Naive thymus-derived CD4-positive, alpha-beta T cell (primary cell): ENCODE results near the gene TCF7L1. TPM values are rescaled to one million over a fixed set of nuclear protein-coding genes. Genes with fewer than 3 reads are reported as not detected.
A peak's percentile ranks its signal among the peaks of the same experiment; 100 is the strongest.

Experiments used
- ATAC-seq: fragments of 150-1000 bp; cut with Tn5 transposase; 2 replicates; pipeline ENCODE4 v1.10.0; 2021; ENCODE audit warnings: mild to moderate bottlenecking, moderate library complexity
- CTCF ChIA-PET: fragments of 350-600 bp; sonication (Branson Sonifier 250); formaldehyde crosslinking; loops from one replicate; lab custom pipeline; 2021; ENCODE audit warnings: antibody characterized with exemption; lab: Charles Lee
- POLR2A ChIA-PET: fragments of 350-600 bp; sonication (Branson Sonifier 250); formaldehyde crosslinking; loops from one replicate; lab custom pipeline; 2021; ENCODE audit warnings: antibody characterized with exemption, inconsistent platforms; lab: Charles Lee
- DNase-seq, 9 donors: peaks; one replicate each; pipeline versions ENCODE4 v3.0.0 to v3.0.0-alpha.2; 2020 to 2022; ENCODE audit warnings: mixed read lengths in 1 of 9
- H3K27ac ChIP-seq: one replicate; pipeline ENCODE4 v1.7.0; 2013; ENCODE audit warnings: mild to moderate bottlenecking, low read depth, low read length, moderate library complexity
- H3K27me3 ChIP-seq, 2 donors: one replicate each; pipeline ENCODE4 v1.7.0; 2013; ENCODE audit warnings: low read length in 2 of 2, mild to moderate bottlenecking in 2 of 2, moderate library complexity in 2 of 2; ENCODE audit not compliant: control insufficient read depth in 2 of 2, insufficient read depth in 2 of 2
- H3K36me3 ChIP-seq, 3 experiments: 1 replicate in 2 of 3; 2 replicates in 1 of 3; pipeline ENCODE4 v1.7.0; 2013; ENCODE audit warnings: low read length in 3 of 3, mild to moderate bottlenecking in 3 of 3, moderate library complexity in 1 of 3; ENCODE audit not compliant: insufficient read depth in 3 of 3, control insufficient read depth in 2 of 3
- H3K4me1 ChIP-seq, 2 donors: one replicate each; pipeline ENCODE4 v1.7.0; 2013; ENCODE audit warnings: low read length in 2 of 2, mild to moderate bottlenecking in 2 of 2, moderate library complexity in 1 of 2; ENCODE audit not compliant: control insufficient read depth in 2 of 2, insufficient read depth in 2 of 2
- H3K4me3 ChIP-seq: 2 replicates; pipeline ENCODE4 v1.7.0; 2013; ENCODE audit warnings: mild to moderate bottlenecking, low read length
- H3K9me3 ChIP-seq, 3 experiments: 1 replicate in 2 of 3; 2 replicates in 1 of 3; pipeline ENCODE4 v1.7.0; 2013; ENCODE audit warnings: low read length in 3 of 3; ENCODE audit not compliant: control insufficient read depth in 2 of 3
- H3K27ac Mint-ChIP-seq, 9 donors: one replicate each; pipeline ENCODE4 v1.8.0; 2020 to 2022; ENCODE audit warnings: mixed read lengths in 9 of 9, mild to moderate bottlenecking in 8 of 9, moderate library complexity in 5 of 9, inconsistent platforms in 2 of 9
- H3K27me3 Mint-ChIP-seq, 5 donors: one replicate each; pipeline ENCODE4 v1.8.0; 2021 to 2022; ENCODE audit warnings: mixed read lengths in 5 of 5, mild to moderate bottlenecking in 1 of 5
- H3K36me3 Mint-ChIP-seq, 5 donors: one replicate each; pipeline ENCODE4 v1.8.0; 2020 to 2022; ENCODE audit warnings: mixed read lengths in 5 of 5, mild to moderate bottlenecking in 3 of 5, inconsistent platforms in 1 of 5
- H3K4me1 Mint-ChIP-seq, 7 donors: one replicate each; pipeline ENCODE4 v1.8.0; 2020 to 2022; ENCODE audit warnings: mixed read lengths in 7 of 7, mild to moderate bottlenecking in 3 of 7, inconsistent platforms in 1 of 7
- H3K4me3 Mint-ChIP-seq, 10 donors: one replicate each; pipeline ENCODE4 v1.8.0; 2020 to 2022; ENCODE audit warnings: mild to moderate bottlenecking in 10 of 10, mixed read lengths in 10 of 10, moderate library complexity in 6 of 10, inconsistent platforms in 2 of 10
- H3K9me3 Mint-ChIP-seq, 11 donors: one replicate each; pipeline ENCODE4 v1.8.0; 2020 to 2022; ENCODE audit warnings: mixed read lengths in 11 of 11, mild to moderate bottlenecking in 4 of 11, inconsistent platforms in 1 of 11, moderate library complexity in 1 of 11
- intact Hi-C, 2 donors: fragments of 100-400 bp; cut with micrococcal nuclease; formaldehyde crosslinking; loops; one replicate each; pipeline ENCODE4 v1.15.1; 2023
- polyA plus RNA-seq, 2 donors: library from polyadenylated mRNA; unstranded; fragments of 300-500 nt; fragmentation: Illumina TruSeq; gene quantifications; one replicate each; pipeline ENCODE4 v1.2.3, GENCODE V29; 2021
- total RNA-seq, 6 experiments: library from RNA in 5 of 6; stranded (reverse) in 5 of 6; gene quantifications; 1 replicate in 5 of 6; 2 replicates in 1 of 6; pipeline ENCODE4 v1.2.3 and lab custom pipeline; 2021 to 2026

The TCF7L1 gene
- total and polyA plus RNA-seq, 7 experiments from 2014 or later: 0.08 to 0.16 TPM; not detected in 5

DNA sequence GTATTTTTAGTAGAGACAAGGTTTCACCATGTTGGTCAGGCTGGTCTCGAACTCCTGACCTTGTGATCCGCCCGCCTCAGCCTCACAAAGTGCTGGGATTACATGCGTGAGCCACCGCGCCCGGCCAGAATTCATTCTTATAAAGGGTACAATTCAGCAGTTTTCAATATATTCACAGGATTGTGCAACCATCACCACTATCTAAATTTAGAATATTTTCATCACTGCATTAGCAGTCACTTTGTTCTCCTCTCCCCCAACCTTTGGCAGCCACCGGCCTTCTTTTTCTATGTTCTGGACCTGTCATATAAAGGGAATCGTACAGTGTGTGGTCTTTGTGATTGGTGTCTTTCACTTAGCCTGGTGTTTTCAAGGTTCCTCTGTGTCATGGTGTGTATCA lies 40.7 kb downstream of the TCF7L1 start:
- POLR2A ChIA-PET: no interaction called here
- no peak overlapping the region for H3K4me3 Mint-ChIP-seq
- H3K27ac ChIP-seq: no peak overlapping the region
- no peaks in the 10 kb centered on the region for H3K36me3 Mint-ChIP-seq
- intact Hi-C loops: no loop called here
- no peak for DNase-seq
- H3K27me3 Mint-ChIP-seq: peaks cover 0 to 11% (median 0%) of the 10 kb centered on the region in 5 donors
- no peak for ATAC-seq
- peaks cover 0 to 3% (median 0%) of the 10 kb centered on the region in 11 donors for H3K9me3 Mint-ChIP-seq
- no peaks in the 10 kb centered on the region for H3K4me1 ChIP-seq
- H3K27me3 ChIP-seq: no peaks in the 10 kb centered on the region
- CTCF ChIA-PET: no interaction called here
- peaks cover 0 to 7% (median 0%) of the 10 kb centered on the region in 7 donors for H3K4me1 Mint-ChIP-seq
- H3K36me3 ChIP-seq: no peaks in the 10 kb centered on the region
- H3K27ac Mint-ChIP-seq: no peak overlapping the region
- no peak overlapping the region for H3K4me3 ChIP-seq
- H3K9me3 ChIP-seq: no peaks in the 10 kb centered on the region

DNA sequence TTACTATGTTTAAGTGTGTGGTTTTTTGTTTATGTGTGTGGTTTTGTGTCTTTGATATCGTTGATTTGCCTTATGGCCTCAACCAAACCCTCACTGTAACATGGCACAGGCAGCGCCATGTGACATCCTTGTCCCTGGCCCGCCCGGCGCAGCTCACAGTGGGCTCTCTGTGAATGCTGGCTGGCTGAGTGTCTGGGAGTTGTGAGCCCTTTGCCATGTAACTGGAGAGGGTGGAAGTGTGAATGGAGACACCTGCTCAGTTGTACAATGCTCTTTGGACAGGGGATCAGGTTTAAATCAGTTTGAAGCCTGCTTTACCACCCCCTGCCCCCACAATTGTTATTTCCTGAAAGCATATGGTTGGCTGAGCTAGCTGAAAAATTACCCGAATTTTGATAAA lies 41.8 kb downstream of the TCF7L1 start:
- peaks cover 0 to 3% (median 0%) of the 10 kb centered on the region in 11 donors for H3K9me3 Mint-ChIP-seq
- H3K4me3 Mint-ChIP-seq: no peak overlapping the region
- no peak for DNase-seq
- intact Hi-C loops: no loop called here
- Histone ChIP-seq H3K27me3 (no peaks in the 10 kb centered on the region), H3K36me3 (no peaks in the 10 kb centered on the region), H3K27ac (no peak overlapping the region), H3K9me3 (no peaks in the 10 kb centered on the region), H3K4me1 (no peaks in the 10 kb centered on the region), H3K4me3 (no peak overlapping the region)
- CTCF ChIA-PET: no interaction called here
- no peak overlapping the region for H3K27ac Mint-ChIP-seq
- H3K36me3 Mint-ChIP-seq: no peaks in the 10 kb centered on the region
- H3K27me3 Mint-ChIP-seq: peaks cover 0 to 11% (median 0%) of the 10 kb centered on the region in 5 donors
- POLR2A ChIA-PET: no interaction called here
- no peak for ATAC-seq
- peaks cover 0 to 7% (median 0%) of the 10 kb centered on the region in 7 donors for H3K4me1 Mint-ChIP-seq

DNA sequence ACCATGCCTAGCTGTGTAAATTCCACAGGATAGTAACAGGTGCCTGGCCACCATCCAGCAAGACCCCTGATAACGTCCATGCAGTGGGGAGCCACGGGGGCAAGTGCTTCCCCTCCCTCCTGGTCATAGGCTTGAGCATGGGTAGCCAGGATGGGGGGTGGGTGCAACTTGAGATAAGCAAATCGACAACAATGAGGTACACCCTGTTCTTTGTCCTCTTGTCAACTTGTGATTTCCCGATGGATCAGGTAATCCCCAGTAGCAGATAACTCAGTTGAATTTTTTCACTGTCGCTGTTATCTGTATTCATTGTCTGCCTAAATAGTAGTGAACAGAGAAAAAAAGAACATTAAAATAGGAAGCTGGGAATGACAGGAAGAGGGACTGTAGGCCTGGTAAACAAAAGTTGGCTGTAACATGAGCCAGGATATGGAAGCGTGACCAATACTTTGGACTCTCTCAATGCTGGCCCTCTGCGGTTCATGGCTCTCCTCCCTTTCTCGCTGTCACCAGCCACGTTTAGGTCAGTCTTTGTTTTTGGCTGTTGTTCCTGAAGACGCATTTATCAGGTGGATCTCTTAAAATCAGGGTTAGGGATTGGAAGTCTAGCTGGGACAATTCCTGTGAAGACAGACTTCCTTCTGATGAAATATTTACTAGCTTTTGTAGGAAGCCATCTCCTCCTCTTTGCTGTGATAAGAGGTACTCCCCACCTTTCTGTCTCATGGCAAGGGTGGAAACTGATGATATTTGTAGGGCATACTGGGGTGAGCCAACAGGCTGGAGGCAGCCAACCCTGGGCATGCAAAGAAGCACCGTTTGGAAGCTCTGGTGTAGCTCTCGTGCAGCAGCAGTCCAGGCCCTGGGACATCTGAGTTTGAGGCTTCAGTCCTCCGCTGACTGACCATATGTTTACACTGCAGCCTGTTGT lies 42.4 kb downstream of the TCF7L1 start:
- H3K4me3 Mint-ChIP-seq: no peak overlapping the region
- Histone ChIP-seq H3K4me3 (no peak overlapping the region), H3K27ac (no peak overlapping the region), H3K4me1 (no peaks in the 10 kb centered on the region), H3K36me3 (no peaks in the 10 kb centered on the region), H3K9me3 (no peaks in the 10 kb centered on the region), H3K27me3 (no peaks in the 10 kb centered on the region)
- intact Hi-C loops: no loop called here
- POLR2A ChIA-PET: no interaction called here
- no peak for DNase-seq
- H3K27me3 Mint-ChIP-seq: peaks cover 0 to 11% (median 0%) of the 10 kb centered on the region in 5 donors
- no peak for ATAC-seq
- CTCF ChIA-PET: no interaction called here
- H3K36me3 Mint-ChIP-seq: no peaks in the 10 kb centered on the region
- H3K9me3 Mint-ChIP-seq: peaks cover 0 to 3% (median 0%) of the 10 kb centered on the region in 11 donors
- H3K4me1 Mint-ChIP-seq: peaks cover 0 to 7% (median 0%) of the 10 kb centered on the region in 7 donors
- no peak overlapping the region for H3K27ac Mint-ChIP-seq

DNA sequence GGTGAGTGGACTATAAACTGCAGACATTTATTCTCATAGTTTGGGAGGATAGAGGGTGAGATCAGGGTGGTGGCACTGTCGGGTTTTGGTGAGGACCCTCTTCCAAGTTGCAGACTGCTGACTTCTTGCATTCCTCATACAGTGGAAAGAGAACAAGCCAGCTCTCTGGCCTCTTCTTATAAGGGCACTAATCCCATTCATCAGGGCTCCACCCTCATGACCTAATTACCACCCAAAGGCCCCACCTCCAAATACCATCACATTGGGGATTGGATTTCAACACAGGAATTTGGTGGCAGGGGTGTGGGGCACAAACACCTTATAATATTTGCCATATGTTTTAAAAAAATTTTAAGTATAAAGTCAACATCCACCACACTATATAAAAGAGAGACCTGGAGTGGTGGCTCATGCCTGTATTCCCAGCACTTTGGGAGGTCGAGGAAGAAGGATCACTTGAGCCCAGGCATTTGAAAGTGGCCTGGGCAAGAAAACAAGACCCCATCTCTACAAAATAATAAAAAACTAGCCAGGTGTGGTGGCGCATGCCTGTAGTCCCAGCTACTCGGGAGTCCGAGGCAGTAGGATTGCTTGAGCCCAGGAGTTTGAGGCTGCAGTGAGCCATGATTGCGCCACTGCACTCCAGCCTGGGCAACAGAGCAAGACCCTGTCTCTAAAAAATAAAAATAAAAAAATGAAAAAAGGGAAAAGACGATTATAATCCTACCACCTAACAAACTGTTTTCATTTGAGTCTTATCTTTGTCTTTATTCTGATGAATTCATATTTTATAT lies 44.0 kb downstream of the TCF7L1 start:
- Mint-ChIP-seq H3K4me3 (no peak overlapping the region), H3K4me1 (peaks cover 0 to 7% (median 0%) of the 10 kb centered on the region in 7 donors), H3K27me3 (peaks cover 0 to 14% (median 0%) of the 10 kb centered on the region in 5 donors), H3K27ac (no peak overlapping the region), H3K9me3 (peaks cover 0 to 3% (median 0%) of the 10 kb centered on the region in 11 donors), H3K36me3 (no peaks in the 10 kb centered on the region)
- intact Hi-C loops: no loop called here
- no peaks in the 10 kb centered on the region for H3K36me3 ChIP-seq
- ATAC-seq: no peak
- no peak overlapping the region for H3K27ac ChIP-seq
- DNase-seq: no peak
- CTCF ChIA-PET: no interaction called here
- POLR2A ChIA-PET: no interaction called here
- H3K4me1 ChIP-seq: no peaks in the 10 kb centered on the region
- H3K4me3 ChIP-seq: no peak overlapping the region
- no peaks in the 10 kb centered on the region for H3K9me3 ChIP-seq
- no peaks in the 10 kb centered on the region for H3K27me3 ChIP-seq

DNA sequence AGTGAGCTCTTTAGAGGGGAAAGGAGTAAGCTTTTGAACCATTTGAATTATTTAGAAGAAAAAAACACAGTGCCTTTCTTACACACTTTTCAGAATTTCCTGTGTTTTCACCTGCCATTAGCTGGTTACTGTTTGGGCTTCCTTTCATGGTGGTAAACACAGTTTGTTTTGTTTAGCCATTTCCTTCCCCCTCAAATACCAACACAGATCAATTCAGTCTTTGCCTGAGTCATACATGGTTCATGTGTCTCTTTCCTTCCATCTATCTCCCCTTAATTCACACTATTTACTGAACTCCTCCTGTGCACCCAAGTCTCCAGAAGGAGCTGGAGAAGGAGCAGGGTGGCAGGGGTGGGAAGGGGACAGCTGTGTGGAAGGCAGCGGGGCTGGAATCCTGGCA lies 45.0 kb downstream of the TCF7L1 start:
- Histone ChIP-seq H3K4me3 (no peak overlapping the region), H3K9me3 (no peaks in the 10 kb centered on the region), H3K27me3 (no peaks in the 10 kb centered on the region), H3K4me1 (no peaks in the 10 kb centered on the region), H3K27ac (no peak overlapping the region), H3K36me3 (no peaks in the 10 kb centered on the region)
- ChIA-PET POLR2A (no interaction called here), CTCF (no interaction called here)
- Mint-ChIP-seq H3K36me3 (no peaks in the 10 kb centered on the region), H3K27me3 (peaks cover 0 to 10% (median 0%) of the 10 kb centered on the region in 5 donors), H3K9me3 (peaks cover 0 to 3% (median 0%) of the 10 kb centered on the region in 11 donors), H3K4me3 (no peak overlapping the region), H3K4me1 (peaks cover 0 to 7% (median 0%) of the 10 kb centered on the region in 7 donors), H3K27ac (peak overlapping the region in 1 of 9 donors; percentile 21)
- no peak for DNase-seq
- intact Hi-C loops: no loop called here
- no peak for ATAC-seq

DNA sequence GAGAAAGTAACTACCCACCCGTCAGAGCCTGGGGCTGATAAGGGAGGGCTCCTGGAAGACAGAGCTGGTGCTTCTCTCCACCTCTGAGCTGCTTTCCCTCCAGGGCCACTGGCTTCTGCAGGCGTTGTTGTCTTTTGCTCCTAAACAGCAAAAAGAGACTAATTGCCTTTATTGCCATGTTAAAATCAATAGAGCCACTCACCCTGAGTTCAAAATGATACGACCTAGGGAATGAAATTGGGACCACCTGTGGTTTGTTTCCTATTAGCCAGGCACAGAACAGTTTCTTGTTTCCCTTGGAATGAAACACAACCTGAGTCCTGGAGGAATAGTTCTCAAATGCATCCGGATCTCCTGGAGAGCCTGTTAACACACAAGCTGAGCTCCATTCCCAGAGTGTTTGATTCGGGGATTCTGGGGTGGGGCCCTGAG lies 45.8 kb downstream of the TCF7L1 start:
- Histone ChIP-seq H3K9me3 (no peaks in the 10 kb centered on the region), H3K36me3 (no peaks in the 10 kb centered on the region), H3K4me1 (no peaks in the 10 kb centered on the region), H3K4me3 (no peak overlapping the region), H3K27me3 (no peaks in the 10 kb centered on the region), H3K27ac (no peak overlapping the region)
- Mint-ChIP-seq H3K27ac (no peak overlapping the region), H3K27me3 (peaks cover 0 to 10% (median 0%) of the 10 kb centered on the region in 5 donors), H3K36me3 (no peaks in the 10 kb centered on the region), H3K4me3 (no peak overlapping the region), H3K4me1 (peaks cover 0 to 7% (median 0%) of the 10 kb centered on the region in 7 donors), H3K9me3 (peaks cover 0 to 3% (median 0%) of the 10 kb centered on the region in 11 donors)
- ChIA-PET POLR2A (no interaction called here), CTCF (no interaction called here)
- ATAC-seq: no peak
- DNase-seq: no peak
- intact Hi-C loops: no loop called here
